Left colon (tissue), 2 donors: Measurements from ENCODE around the gene ACBD4. TPM values are rescaled to one million over a fixed set of nuclear protein-coding genes. Genes with fewer than 3 reads are reported as not detected.
A peak's percentile ranks its signal among the peaks of the same experiment; 100 is the strongest.

Experiments
- ATAC-seq: fragments of 200-7000 bp; cut with Tn5 transposase; one replicate; pipeline ENCODE4 v1.9.1; 2020; ENCODE audit warnings: mild to moderate bottlenecking, moderate library complexity
- DNase-seq, 2 donors: peaks; one replicate each; pipeline ENCODE4 v3.0.0-alpha.2; 2020
- intact Hi-C, 2 donors: fragments of 100-400 bp; cut with DNase I in 1 of 2; cut with micrococcal nuclease in 1 of 2; formaldehyde crosslinking; loops; one replicate each; pipeline versions ENCODE4 v1.11.2 to v1.14.0; 2022; cut with DNase I, micrococcal nuclease
- total RNA-seq, 2 donors: library from RNA; stranded (reverse); fragmentation: NEBNext Ultra II Directional; extraction: Animal tissue kit (Norgen Biotek cat#: 25700); gene quantifications; one replicate each; pipeline ENCODE4 v1.2.1, GENCODE V29; 2021
- donor health status: DM: no; HTN: no; CAD: no.
- donor health status: DM: yes; HTN: yes; CAD: no.

Gene ACBD4
- total RNA-seq, 2 donors from 2014 or later = 22.3 to 22.6 TPM

DNA sequence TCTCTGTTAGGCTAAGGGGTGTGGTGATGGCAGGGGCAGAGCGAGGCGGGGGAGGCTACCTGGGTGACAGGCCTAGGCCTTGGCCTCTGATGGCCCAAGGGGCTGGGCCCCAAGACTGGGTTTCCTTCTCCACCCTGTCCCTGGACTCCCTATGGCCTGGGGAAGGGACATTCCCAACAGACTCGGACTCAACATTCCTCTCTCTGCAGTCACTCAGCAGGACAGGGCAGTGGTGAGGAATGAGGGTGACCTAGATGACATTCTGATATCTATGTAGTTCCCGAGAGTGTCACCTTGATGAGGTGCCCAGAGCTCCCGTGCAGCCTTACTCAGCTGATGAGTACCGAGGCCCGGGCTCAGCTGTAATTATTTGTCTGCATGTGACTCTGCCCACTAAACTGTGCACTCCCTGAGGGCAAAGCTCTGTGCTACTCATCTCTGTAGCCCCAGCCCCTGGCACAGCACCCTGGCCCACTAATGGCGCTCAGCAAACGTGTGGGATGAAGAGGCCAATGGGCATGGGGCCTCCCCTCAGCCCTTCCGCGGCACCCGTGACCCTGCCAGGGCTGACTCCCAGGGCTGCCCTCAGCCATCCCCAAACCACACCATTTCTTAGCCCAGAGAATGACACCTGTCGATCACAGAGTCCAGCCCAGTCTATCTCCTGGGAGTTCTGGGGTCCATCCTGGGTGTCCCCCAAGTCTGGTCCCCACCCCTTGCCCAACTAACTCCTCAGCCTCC lies 5.4 kb upstream of the ACBD4 start:
- DNase-seq (peak; percentile 76 to 88), ATAC-seq (peak; percentile 54)

GRCh38 chr17:45130681-45131615 lies 4.5 kb upstream of the ACBD4 start:
- DNase-seq = peak in 1 of 2 donors; percentile 50
- peak; percentile 18 for ATAC-seq
- intact Hi-C loops = loop anchor here in 1 of 2 donors (10.0 kb wide), 1 partner anchor 64 kb away; no protein-coding TSS in a partner anchor

More for the DNA sequence above, 5.4 kb upstream of the ACBD4 start:
- intact Hi-C loops = loop anchor here in 1 of 2 donors (10.0 kb wide), 1 partner anchor 65 kb away; no protein-coding TSS in a partner anchor

DNA sequence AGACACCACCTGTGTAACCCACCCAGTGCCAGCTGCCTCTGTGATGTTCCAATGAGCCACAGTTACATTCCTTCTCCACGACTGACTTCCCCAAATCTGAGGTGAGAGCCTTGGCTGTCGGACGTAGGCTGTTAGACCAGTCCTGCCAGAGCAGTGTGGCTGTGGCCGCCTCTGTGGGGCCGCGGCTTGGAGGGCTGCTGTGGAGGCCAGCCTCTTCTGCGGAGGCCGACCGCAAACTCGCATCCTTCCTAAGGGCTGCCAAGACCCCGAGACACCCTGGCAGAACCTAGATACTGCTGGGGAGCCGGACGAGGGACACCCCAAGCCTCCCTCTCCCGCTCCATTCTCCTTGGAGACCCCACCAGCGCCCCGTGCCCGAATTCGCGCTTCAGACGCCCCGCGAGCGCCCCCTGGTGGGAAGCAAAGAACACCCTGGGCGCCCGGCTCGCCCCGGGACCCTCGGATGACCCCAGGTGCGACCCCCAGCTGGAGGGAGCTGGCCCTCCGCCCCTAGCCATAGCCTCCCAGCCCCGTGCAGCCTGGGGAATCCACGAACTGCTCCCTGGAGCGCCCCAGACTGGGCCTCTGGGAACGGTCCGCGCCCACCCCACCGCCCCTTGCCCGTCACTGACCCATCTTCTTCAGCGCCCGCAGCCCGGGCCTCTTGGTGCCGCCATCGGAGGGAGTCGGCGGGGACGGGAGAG lies 3.7 kb upstream of the ACBD4 start:
- ATAC-seq (no peak), DNase-seq (peak; percentile 48 to 71)
- intact Hi-C loops = loop anchor here in 1 of 2 donors (10.0 kb wide), 1 partner anchor 63 kb away; no protein-coding TSS in a partner anchor

- peak in 1 of 2 donors; percentile 74 for DNase-seq
- ATAC-seq = no peak
- intact Hi-C loops = loop anchor here in 1 of 2 donors (10.0 kb wide), 1 partner anchor 63 kb away; no protein-coding TSS in a partner anchor
Measured at GRCh38 chr17:45132320-45132571, 3.2 kb upstream of the ACBD4 start, which contains the start of gene PLCD3. Gene PLCD3 (minus strand): TSS chr17:45132515. CDS start chr17:45132410, 105 bp downstream.

DNA sequence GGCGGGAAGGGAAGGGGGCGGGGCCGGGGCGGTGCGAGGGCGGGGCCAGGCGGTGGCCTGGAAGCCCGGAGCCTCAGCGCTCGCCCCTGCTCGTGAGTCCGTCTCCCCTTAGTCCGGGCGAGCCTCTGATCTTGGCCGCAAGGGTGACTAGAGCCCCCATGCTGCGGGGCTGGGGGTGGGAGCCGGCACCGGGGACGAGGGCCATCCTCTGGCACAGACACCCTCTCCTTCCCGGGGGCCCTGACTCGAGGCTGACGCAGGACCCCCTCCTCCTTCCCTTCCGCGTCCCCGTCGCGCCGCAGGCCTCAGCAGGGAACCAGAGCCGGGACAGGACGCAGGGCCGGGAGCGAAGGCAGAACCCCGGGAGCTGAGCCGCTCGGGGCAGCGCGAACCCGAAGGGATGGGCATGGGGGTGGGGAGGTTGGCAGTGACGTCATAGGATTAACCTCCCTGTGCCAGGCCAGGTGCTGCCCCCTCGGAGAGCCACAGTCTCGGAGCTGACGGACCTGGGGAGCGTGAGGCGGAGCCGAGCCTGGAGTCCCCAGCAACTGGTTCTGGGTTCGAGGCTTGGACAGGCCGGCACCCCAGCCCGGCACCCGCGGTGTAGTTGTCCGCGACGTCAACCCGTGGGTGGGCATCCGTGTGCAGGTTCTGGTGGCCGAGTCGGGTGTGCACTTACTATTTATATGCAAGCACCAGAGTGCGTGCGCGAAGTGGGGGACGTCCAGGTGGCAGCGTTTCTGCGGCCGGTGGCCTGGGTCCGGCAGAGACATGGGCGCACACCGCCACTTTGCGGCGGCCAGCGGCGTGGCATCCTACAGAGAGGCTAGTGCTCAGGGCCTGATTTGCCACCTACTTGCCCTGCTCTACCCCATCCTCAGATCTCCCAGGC lies 2.7 kb upstream of the ACBD4 start:
- intact Hi-C loops = loop anchor here in 1 of 2 donors (10.0 kb wide), 1 partner anchor 62 kb away; no protein-coding TSS in a partner anchor
- DNase-seq (peak; percentile 84 to 89), ATAC-seq (peak; percentile 49)

DNA sequence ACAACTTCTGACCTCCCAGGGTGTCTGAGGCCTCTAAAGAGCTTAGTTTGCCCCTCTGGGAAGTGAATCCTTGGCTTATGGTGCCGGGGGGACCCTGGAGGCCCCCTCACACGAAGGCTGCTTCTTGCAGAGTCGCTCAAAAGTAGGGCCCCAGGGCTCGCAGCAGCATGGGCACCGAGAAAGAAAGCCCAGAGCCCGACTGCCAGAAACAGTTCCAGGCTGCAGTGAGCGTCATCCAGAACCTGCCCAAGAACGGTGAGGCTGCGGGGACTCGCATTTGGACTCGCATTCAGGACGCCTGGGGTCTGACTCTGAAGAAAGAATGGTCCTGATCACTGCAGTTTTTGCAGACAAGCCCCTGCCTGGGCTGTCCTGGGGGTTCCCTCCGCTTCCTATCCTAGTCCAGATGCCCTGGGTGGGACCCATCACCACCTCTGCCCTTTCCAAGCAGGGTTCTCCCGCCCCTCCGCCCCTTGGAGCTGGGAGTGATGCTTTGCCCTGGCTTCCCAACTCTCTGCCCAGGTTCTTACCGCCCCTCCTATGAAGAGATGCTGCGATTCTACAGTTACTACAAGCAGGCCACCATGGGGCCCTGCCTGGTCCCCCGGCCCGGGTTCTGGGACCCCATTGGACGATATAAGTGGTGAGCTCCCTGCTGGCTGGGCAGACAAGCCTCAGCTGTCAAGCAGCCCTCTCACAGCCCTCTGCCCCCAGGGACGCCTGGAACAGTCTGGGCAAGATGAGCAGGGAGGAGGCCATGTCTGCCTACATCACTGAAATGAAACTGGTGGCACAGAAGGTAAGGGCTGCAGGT lies 698 bp downstream of the ACBD4 start:
- ATAC-seq (no peak), DNase-seq (no peak)
- intact Hi-C loops = loop anchor here (5.0 to 10.0 kb wide), 2 partner anchors 59 to 61 kb away; no protein-coding TSS in a partner anchor

- no peak for ATAC-seq
- DNase-seq = no peak
- intact Hi-C loops = loop anchor here (5.0 to 10.0 kb wide), 2 partner anchors 58 to 60 kb away; no protein-coding TSS in a partner anchor
Measured at GRCh38 chr17:45136846-45137560, 1.5 kb downstream of the ACBD4 start.

- DNase-seq (peak; percentile 67 to 71), ATAC-seq (peak; percentile 47)
- intact Hi-C loops = loop anchor here (5.0 to 10.0 kb wide), 2 partner anchors 57 to 60 kb away; no protein-coding TSS in a partner anchor
Measured at GRCh38 chr17:45137561-45138305, 2.2 kb downstream of the ACBD4 start.

DNA sequence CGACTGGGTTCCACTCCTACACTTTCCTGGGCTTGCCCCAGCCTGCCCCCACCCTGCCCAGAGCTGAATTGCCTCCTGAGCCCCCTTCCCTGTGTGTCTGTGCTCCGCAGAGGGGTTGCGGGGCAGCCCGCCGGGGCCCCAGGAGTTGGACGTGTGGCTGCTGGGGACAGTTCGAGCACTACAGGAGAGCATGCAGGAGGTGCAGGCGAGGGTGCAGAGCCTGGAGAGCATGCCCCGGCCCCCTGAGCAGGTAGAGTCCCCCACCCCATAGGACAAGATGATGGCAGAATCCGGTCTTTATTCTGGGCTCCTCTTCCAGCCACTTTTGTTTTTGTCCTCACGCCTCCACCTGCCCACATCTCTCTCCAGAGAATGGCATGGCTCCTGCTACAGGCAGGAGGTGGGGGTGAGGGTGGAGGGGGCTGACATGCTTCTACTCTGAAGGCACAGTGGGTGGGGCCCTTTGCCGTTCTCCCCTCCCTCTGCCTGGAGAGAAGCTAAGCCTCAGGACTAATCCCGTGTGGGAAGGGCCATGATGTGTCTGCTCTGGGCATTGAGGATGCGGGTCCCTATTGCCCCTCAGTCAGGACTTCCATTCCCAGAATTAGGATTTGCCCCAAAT lies 3.5 kb downstream of the ACBD4 start:
- DNase-seq = no peak
- intact Hi-C loops = loop anchor here (5.0 to 10.0 kb wide), 2 partner anchors 56 to 58 kb away; no protein-coding TSS in a partner anchor

DNA sequence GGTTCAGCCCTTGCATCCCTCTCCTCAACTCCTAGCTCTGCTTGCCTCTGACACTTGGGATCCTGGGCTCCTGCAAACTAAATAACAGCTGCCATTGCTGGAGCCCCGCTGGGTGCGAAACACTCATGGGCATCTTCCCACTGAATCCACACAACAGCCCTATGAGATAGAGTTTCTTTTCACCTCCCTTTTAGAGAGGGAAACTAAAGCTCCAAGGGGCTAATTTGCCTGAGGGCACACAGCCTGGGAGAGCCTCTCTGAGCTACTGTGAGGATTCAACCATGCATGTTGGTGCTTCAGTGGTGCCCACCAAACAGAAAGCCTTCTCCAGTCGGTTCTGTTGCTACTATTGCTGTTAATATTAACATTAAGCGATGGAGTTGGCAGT lies 4.0 kb downstream of the ACBD4 start:
- intact Hi-C loops = loop anchor here (5.0 to 10.0 kb wide), 2 partner anchors 55 to 58 kb away; no protein-coding TSS in a partner anchor
- DNase-seq (no peak), ATAC-seq (no peak)

More for the DNA sequence above, 3.5 kb downstream of the ACBD4 start:
- no peak for ATAC-seq

DNA sequence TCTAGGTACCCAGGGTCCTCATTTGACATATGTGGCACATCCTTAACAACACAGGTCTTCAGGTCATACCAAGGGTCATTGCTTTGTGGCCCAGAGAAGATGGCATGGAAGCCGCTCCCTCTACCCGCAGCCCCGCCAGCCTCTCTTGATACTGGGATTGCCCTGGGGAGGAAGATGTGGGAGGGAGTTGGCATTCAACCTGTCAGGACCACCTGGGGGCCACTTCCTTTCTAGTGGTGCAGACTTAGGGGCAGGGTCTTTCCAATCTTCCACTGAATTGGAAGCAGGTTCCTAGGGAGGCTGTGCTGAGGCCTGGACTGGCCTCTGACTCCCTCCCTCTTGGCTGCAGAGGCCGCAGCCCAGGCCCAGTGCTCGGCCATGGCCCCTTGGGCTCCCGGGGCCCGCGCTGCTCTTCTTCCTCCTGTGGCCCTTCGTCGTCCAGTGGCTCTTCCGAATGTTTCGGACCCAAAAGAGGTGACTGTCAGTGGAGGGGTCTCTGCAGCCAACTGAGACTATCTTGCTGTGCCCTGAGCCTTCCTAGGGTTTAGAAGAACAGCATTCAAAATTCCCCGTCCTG lies 7.7 kb downstream of the ACBD4 start:
- DNase-seq (no peak), ATAC-seq (no peak)
- intact Hi-C loops = no loop called here

GRCh38 chr17:45143767-45144198 lies 8.3 kb downstream of the ACBD4 start:
- peak; percentile 73 to 86 for DNase-seq
- intact Hi-C loops = no loop called here
- no peak for ATAC-seq

DNA sequence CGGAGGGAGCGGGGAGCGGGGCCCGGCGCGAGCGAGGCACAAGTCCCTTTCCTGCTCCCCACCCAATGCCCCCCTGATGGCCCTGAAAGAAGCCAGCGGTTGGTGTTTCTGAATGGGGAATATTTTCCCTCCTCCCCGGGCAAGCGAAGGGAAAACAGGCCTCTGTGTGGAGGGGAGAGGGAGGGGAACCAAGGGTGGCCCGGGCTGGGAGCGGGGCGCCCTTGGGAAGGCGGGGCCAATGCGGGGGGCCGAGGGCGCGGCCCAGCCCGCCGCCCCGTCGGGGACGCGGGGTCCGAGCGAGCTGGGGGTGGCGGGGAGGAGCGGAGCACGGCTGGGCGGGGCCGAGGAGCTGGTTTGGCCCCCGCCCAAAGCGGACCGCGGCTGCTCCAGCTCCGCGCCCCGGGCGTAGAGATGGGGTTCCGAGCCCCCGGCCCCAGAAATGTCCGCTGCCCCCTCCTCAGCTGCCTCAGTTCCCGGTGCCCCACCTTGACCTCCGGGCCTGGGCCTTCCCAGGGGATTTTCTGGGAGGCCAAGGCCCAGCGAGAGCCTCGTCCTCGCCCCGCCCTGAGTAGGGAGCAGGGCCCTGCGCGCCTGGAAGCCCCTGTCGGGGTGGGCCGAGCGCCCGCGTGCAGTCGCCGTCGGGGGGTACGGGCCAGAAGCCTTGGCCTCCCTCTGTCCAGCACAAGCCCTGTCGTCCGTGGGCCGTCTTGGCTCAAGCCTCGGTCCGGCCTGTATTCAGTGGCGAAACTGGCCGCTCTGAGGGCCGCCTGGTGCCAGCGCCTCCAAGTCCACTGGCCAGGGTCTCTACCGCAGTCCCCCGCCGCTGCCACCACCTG lies 8.9 kb downstream of the ACBD4 start:
- intact Hi-C loops = no loop called here
- peak; percentile 50 to 76 for DNase-seq

GRCh38 chr17:45145035-45145389 lies 9.5 kb downstream of the ACBD4 start:
- intact Hi-C loops = no loop called here
- ATAC-seq (no peak), DNase-seq (no peak)

More for the DNA sequence above, 8.9 kb downstream of the ACBD4 start:
- ATAC-seq = no peak
